Measurements from ENCODE around the gene TRAPPC1.

DNA sequence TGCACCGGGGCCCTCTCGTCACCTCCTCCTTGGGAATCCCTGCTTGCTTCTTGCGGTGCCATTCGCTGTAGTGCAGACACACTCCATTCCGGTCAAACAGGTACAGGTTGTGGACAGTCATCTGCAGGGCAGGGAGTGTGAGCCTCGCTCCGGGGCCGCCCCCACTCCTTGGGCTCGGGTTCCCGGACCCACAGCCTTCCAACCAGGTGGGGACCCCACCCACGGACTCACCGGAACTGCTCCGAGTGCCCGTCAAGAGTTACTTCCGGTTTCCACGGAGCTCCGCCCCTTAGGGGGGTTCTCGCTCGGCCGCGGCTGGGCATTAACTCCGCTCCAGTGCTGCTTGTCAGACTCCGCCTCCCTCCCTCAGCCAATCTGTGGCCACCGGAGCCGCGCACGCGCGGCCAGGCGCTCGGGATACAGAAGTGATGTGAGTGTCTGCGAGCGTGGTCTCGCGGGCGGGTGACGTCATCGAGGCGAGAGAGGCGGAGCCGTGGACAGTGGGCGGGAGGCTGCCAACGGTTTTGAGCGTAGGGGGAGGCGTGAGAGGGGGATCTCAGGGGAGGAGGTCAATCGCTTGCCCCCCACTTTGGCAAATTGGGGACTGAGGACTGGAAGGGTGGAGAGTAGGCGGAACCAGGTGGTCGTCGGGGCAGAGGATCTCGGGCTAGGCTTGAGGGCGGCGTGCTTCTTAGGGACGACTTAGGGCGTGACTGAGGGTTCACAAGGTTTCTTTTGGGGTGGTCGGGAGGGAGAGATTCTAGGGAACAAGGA is at the start of gene TRAPPC1, which contains the start of gene CNTROB:
- TF ChIP-seq POLR2A (IDR thresholded peaks at IDR 0.05; ENCODE audit: low read depth, low read length) (peak; percentile 77; the same call in 1 of the 2 replicates), USF2 (IDR thresholded peaks at IDR 0.05; ENCODE audit: low read depth, low read length) (no peak), RFX5 (IDR thresholded peaks at IDR 0.05; ENCODE audit: low read depth, low read length) (no peak), CEBPB (IDR thresholded peaks at IDR 0.05; ENCODE audit: low read depth, low read length) (peak; percentile 38; the same call in 1 of the 2 replicates), RAD21 (IDR thresholded peaks at IDR 0.05; ENCODE audit: low read length) (no peak), SMC3 (IDR thresholded peaks at IDR 0.05; ENCODE audit: low read depth, low read length) (no peak), BHLHE40 (IDR thresholded peaks at IDR 0.05; ENCODE audit: low read depth, low read length) (peak; percentile 60; the same call in 1 of the 2 replicates), MXI1 (IDR thresholded peaks at IDR 0.05; ENCODE audit: borderline replicate concordance, low read depth, low read length) (peak; percentile 84; the same call in 1 of the 2 replicates)
- TF ChIP-seq, protein P1, sequence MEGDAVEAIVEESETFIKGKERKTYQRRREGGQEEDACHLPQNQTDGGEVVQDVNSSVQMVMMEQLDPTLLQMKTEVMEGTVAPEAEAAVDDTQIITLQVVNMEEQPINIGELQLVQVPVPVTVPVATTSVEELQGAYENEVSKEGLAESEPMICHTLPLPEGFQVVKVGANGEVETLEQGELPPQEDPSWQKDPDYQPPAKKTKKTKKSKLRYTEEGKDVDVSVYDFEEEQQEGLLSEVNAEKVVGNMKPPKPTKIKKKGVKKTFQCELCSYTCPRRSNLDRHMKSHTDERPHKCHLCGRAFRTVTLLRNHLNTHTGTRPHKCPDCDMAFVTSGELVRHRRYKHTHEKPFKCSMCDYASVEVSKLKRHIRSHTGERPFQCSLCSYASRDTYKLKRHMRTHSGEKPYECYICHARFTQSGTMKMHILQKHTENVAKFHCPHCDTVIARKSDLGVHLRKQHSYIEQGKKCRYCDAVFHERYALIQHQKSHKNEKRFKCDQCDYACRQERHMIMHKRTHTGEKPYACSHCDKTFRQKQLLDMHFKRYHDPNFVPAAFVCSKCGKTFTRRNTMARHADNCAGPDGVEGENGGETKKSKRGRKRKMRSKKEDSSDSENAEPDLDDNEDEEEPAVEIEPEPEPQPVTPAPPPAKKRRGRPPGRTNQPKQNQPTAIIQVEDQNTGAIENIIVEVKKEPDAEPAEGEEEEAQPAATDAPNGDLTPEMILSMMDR (conservative IDR thresholded peaks at IDR 0.05; ENCODE audit: low read depth, low read length): no peak
- TF ChIP-seq, protein P2, sequence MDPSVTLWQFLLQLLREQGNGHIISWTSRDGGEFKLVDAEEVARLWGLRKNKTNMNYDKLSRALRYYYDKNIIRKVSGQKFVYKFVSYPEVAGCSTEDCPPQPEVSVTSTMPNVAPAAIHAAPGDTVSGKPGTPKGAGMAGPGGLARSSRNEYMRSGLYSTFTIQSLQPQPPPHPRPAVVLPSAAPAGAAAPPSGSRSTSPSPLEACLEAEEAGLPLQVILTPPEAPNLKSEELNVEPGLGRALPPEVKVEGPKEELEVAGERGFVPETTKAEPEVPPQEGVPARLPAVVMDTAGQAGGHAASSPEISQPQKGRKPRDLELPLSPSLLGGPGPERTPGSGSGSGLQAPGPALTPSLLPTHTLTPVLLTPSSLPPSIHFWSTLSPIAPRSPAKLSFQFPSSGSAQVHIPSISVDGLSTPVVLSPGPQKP (IDR thresholded peaks at IDR 0.05; ENCODE audit: borderline replicate concordance, low read depth, low read length): 0 out of 2 replicates have a peak, but pooled peaks have one; percentile 38

Data from IMR-90 (cell line).